Erythroblast (primary cell): ENCODE data around the gene ALKBH4.

Experiments
- GATA1 ChIP-seq: IDR thresholded peaks from 2 replicates; pipeline ENCODE4 v1.6.1; 2011; ENCODE audit warnings: low read depth, mild to moderate bottlenecking, control low read depth, low read length, moderate library complexity
- POLR2A ChIP-seq: IDR thresholded peaks from 2 replicates; pipeline ENCODE4 v1.6.1; 2011; ENCODE audit warnings: mild to moderate bottlenecking, low read length

GRCh38 chr7:102433219-102434038 lies 31.2 kb downstream of the ALKBH4 start, which contains the start of gene ORAI2:
- TF ChIP-seq POLR2A, result peak; percentile 6
- no peak for TF ChIP-seq GATA1
